AG04450 (cell line): ENCODE measurements around the gene DDAH2. TPM values are rescaled to one million over a fixed set of nuclear protein-coding genes. Genes with fewer than 3 reads are reported as not detected.

Experiments
- CTCF ChIA-PET: fragments of 300-600, 350-600 bp; formaldehyde crosslinking; extraction: SDS; loops from one replicate; lab custom pipeline; 2022; ENCODE audit warnings: antibody characterized with exemption, inconsistent platforms; lab: Charles Lee
- POLR2A ChIA-PET: fragments of 350-600 bp; formaldehyde crosslinking; extraction: SDS; loops from one replicate; lab custom pipeline; 2021; ENCODE audit warnings: antibody characterized with exemption, inconsistent platforms; lab: Yijun Ruan, JAX
- DNase-seq: peaks from one replicate; pipeline ENCODE4 v3.0.0-alpha.2; 2011; ENCODE audit warnings: low read depth, low spot score
- H3K27ac ChIP-seq: one replicate; pipeline ENCODE4 v1.5.1; 2012; ENCODE audit warnings: low read depth, low read length, control low read depth
- H3K27me3 ChIP-seq: one replicate; pipeline ENCODE4 v1.6.0; 2012; ENCODE audit warnings: low read length; ENCODE audit not compliant: control insufficient read depth, insufficient read depth
- H3K4me3 ChIP-seq: 2 replicates; pipeline ENCODE4 v1.5.1; 2011; ENCODE audit warnings: mild to moderate bottlenecking, low read depth, low read length, control low read depth
- H3K9me3 ChIP-seq: 2 replicates; pipeline ENCODE4 v1.5.1; 2012; ENCODE audit warnings: low read length; ENCODE audit not compliant: control insufficient read depth, insufficient read depth
- polyA plus RNA-seq: library from polyadenylated mRNA; depleted of rRNA; stranded (reverse); fragments of >200 nt; gene quantifications from 2 replicates; pipeline ENCODE4 v1.2.3, GENCODE V29; 2011
- TF ChIP-seq, protein P1 (sequence below): IDR thresholded peaks from 2 replicates; pipeline ENCODE4 v1.5.1; 2011; ENCODE audit warnings: low read depth, low read length, control low read depth, inconsistent platforms

DDAH2 gene
- polyA plus RNA-seq, 1 experiment: 44.4 TPM

DNA sequence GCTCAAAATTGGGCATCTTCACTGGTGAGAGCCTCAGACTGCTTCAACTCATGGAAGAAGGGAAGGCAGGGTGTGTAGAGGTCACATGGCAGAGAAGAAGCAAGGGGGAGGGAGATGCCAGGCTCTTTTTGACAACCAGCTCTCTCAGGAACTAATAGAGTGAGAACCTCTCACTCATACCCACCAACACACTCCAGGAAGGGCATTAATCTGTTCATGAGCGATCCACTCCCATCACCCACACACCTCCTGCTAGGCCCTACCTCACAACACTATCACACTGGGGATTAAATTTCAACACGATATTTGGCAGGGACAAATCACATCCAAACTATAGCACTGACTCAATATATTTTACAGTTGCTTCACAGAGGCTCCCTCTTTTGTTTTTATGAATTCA is 12.7 kb upstream of the DDAH2 start:
- ChIA-PET POLR2A (no interaction called here), CTCF (interaction anchor here (0.7 to 1.1 kb wide), 3 partner anchors 11 to 614 kb away, joined by 3 read pairs; no protein-coding TSS in a partner anchor)
- H3K27me3 ChIP-seq: no peaks in the 10 kb centered on the region

DNA sequence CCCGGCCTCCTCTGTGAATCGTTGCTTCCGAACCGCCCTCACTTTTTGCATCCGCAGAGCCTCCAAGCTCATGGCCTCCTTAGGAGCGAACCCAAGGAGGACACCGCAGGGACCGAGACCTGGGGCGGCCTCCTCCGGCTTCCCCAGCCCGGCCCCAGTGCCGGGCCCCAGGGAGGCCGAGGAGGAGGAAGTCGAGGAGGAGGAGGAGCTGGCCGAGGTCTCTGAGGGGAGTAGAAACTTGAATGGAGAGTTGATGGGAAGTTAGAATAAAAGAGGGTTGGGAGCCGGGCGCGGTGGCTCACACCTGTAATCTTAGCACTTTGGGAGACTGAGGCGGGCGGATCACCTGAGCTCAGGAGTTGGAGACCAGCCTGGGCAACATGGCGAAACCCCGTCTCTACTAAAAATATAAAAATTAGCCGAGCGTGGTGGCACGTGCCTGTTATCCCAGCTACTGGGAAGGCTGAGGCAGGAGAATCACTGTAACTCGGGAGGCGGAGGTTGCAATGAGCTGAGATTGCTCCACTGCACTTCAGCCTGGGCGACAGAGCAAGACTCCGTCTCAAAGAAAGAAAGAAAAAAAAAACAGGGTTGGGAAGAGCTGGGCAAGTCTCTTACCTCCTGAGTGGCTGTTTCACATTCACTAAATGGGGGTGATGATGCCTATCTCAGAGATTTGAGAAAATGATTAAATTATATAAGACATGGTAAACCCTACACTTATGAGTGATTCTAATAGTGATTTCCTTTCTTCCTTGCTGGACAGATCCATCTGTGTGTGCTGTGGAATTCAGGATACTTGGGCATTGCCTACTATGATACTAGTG is 11.5 kb upstream of the DDAH2 start:
- TF ChIP-seq, protein P1, sequence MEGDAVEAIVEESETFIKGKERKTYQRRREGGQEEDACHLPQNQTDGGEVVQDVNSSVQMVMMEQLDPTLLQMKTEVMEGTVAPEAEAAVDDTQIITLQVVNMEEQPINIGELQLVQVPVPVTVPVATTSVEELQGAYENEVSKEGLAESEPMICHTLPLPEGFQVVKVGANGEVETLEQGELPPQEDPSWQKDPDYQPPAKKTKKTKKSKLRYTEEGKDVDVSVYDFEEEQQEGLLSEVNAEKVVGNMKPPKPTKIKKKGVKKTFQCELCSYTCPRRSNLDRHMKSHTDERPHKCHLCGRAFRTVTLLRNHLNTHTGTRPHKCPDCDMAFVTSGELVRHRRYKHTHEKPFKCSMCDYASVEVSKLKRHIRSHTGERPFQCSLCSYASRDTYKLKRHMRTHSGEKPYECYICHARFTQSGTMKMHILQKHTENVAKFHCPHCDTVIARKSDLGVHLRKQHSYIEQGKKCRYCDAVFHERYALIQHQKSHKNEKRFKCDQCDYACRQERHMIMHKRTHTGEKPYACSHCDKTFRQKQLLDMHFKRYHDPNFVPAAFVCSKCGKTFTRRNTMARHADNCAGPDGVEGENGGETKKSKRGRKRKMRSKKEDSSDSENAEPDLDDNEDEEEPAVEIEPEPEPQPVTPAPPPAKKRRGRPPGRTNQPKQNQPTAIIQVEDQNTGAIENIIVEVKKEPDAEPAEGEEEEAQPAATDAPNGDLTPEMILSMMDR: no peak
- ChIA-PET POLR2A (no interaction called here), CTCF (interaction anchor here (1.5 to 2.3 kb wide), 2 partner anchors 11 to 29 kb away, joined by 6 to 8 read pairs; no protein-coding TSS in a partner anchor)
- DNase-seq: no peak
- Histone ChIP-seq H3K27ac (no peak overlapping the region), H3K4me3 (peak overlapping the region; percentile 90), H3K9me3 (no peaks in the 10 kb centered on the region; the same call in 1 of the 2 replicates), H3K27me3 (no peaks in the 10 kb centered on the region)

More for the DNA sequence above, 12.7 kb upstream of the DDAH2 start:
- no peak overlapping the region for H3K4me3 ChIP-seq
- DNase-seq: no peak
- no peaks in the 10 kb centered on the region; the same call in 1 of the 2 replicates for H3K9me3 ChIP-seq
- TF ChIP-seq, protein P1: no peak
- H3K27ac ChIP-seq: no peak overlapping the region

DNA sequence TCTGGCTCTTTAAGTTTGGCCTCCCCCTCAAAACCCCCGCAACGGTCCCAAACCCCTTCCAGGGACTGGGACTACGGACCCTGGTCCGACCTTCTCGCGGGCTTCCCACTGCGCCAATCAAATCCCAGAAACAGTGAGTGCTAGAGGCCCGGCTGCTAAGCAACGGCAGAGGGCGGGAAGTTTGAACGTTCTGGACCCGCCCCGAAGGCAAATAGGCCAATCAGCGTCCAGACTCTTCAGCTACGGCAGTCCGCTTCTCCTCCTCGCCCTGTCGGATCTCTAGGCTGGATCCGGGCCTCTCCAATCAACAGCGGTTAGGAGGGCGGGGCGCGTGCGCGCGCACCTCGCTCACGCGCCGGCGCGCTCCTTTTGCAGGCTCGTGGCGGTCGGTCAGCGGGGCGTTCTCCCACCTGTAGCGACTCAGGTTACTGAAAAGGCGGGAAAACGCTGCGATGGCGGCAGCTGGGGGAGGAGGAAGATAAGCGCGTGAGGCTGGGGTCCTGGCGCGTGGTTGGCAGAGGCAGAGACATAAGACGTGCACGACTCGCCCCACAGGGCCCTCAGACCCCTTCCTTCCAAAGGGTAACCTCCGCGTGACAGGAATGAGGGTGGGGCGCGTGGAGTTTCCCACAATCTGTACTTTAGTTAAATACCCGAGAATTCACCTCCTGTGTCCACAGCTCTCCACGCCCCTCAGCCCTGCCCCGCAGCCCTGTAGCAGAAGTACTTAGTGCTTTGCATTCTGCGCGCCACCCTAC is 10.7 kb upstream of the DDAH2 start, which contains the start of gene MSH5:
Gene MSH5, plus strand, starts transcription at position 367 of the 758 bp plus-strand sequence. CDS start 462 bp downstream, outside the sequence.
- no peak within 1 kb of the TSS for H3K27ac ChIP-seq
- H3K9me3 ChIP-seq: no peaks in the 10 kb centered on the region; the same call in 1 of the 2 replicates
- H3K27me3 ChIP-seq: no peaks in the 10 kb centered on the region
- TF ChIP-seq, protein P1: no peak
- DNase-seq: peak; percentile 98
- POLR2A ChIA-PET: interaction anchor here (0.6 to 1.4 kb wide), 8 partner anchors 9 to 1232 kb away, joined by 3 to 10 read pairs (median 4); partner anchors contain the start of genes DDAH2, HSPA1L and LSM2
- CTCF ChIA-PET: interaction anchor here (1.5 to 2.3 kb wide), 2 partner anchors 10 to 29 kb away, joined by 6 to 8 read pairs; no protein-coding TSS in a partner anchor
- H3K4me3 ChIP-seq: peak within 1 kb of the TSS; percentile 90

DNA sequence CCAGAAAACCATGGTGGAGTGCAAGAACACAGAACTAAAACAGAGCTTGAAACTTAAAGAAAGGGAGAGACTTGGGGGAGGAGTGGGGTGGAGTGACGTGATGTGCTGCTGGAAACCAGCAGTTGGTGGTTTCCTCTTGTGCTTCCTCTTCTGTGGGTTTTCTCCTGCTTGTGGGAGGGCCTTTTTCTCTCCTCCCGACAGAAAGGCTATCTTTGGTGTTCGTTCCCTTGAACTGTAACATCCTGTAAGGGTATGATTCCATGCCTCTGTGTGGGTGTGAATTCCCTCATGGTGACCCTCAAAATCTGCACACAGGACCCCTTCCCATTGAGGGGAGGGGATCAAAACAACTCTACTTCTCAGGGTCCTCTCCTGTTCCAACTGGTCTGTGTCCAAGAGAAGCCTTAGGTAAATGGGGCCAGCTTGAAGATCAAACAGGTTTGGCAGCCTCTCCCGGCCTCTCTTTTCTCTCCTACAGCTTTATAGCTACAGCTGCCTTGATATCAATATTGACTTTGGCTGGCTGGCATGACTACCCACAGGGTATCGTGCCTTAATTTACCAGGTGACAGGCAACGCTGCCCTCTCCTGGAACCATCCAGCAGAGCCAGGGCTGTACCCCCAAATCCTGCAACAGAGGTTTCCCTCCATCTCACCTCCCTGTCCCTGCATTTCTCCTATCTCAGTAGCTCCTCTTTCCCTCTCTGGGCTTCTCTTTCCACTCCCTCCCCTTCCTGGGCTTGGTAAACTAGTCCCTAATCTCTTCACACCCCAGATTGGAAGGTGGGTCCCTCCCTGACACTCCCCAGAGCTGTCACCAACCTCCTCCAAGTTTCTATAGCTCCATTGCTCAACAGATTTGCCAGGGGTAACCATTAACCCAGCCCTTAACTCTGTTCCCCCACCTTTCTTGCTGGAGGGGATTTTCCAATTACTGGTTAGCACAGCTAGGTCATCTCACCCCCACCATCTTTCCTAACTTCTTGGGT is 9.2 kb upstream of the DDAH2 start:
- Histone ChIP-seq H3K27me3 (no peaks in the 10 kb centered on the region), H3K9me3 (no peaks in the 10 kb centered on the region; the same call in 1 of the 2 replicates), H3K4me3 (no peak overlapping the region), H3K27ac (peak overlapping the region; percentile 57)
- TF ChIP-seq, protein P1: peak; percentile 41
- CTCF ChIA-PET: interaction anchor here (0.5 to 2.3 kb wide), 10 partner anchors 8 to 92 kb away, joined by 3 to 8 read pairs (median 4); partner anchors contain the start of genes LSM2 and VARS1
- POLR2A ChIA-PET: interaction anchor here (0.5 to 1.4 kb wide), 4 partner anchors 76 to 113 kb away, joined by 3 to 12 read pairs (median 8); partner anchors contain the start of genes HSPA1A, HSPA1B and HSPA1L
- DNase-seq: peak; percentile 59
